GM12878 (cell line): ENCODE data around the gene CACNA1B. TPM values are rescaled to one million over a fixed set of nuclear protein-coding genes. Genes with fewer than 3 reads are reported as not detected.

Experiments
- ATAC-seq: fragments of 200-7000 bp; cut with Tn5 transposase; 3 replicates; pipeline ENCODE4 v1.9.1; 2020; ENCODE audit warnings: mild to moderate bottlenecking, moderate library complexity
- BruUV-seq: library from RNA; stranded (reverse); fragments of 400-500 nt; replicated peaks from 2 replicates; lab custom pipeline; 2021; lab: Mats Ljungman, UMichigan
- CTCF ChIA-PET: fragments of 300-600 bp; sonication (Branson Sonifier 250); formaldehyde crosslinking; extraction: SDS; loops from one replicate; lab custom pipeline; 2021; ENCODE audit warnings: inconsistent platforms; lab: Yijun Ruan, JAX
- POLR2A ChIA-PET: fragments of 350-600 bp; formaldehyde crosslinking; extraction: SDS; loops from one replicate; lab custom pipeline; 2021; ENCODE audit warnings: inconsistent platforms; lab: Charles Lee
- RAD21 ChIA-PET: fragments of 300-600 bp; sonication (Branson Sonifier 250); formaldehyde crosslinking; loops from one replicate; lab custom pipeline; 2023; ENCODE audit warnings: antibody characterized with exemption; ENCODE audit not compliant: unreplicated experiment; lab: Charles Lee
- SMC1A ChIA-PET: fragments of 300-600 bp; sonication (Branson Sonifier 250); formaldehyde crosslinking; loops from one replicate; lab custom pipeline; 2023; ENCODE audit not compliant: unreplicated experiment, uncharacterized antibody; lab: Charles Lee
- DNase-seq: peaks from one replicate; pipeline ENCODE4 v3.0.0-alpha.2; 2011; ENCODE audit warnings: low read depth, low spot score
- FAIRE-seq: peaks from 3 replicates; lab custom pipeline; 2011; peaks lifted over from hg19 to GRCh38; lab: Jason Lieb, UNC
- H2AFZ ChIP-seq: 2 replicates; pipeline ENCODE4 v1.6.0; 2011; ENCODE audit warnings: low read depth, low read length, control low read depth; ENCODE audit not compliant: control insufficient read depth
- H3K27ac ChIP-seq: 2 replicates; pipeline ENCODE4 v1.5.1; 2011; ENCODE audit warnings: control low read depth; ENCODE audit not compliant: control insufficient read depth, insufficient read depth
- H3K27me3 ChIP-seq, 2 experiments: replicated peaks in 1 of 2; 2 replicates each; pipeline versions ENCODE4 v1.6.0 to v1.6.1; 2011; ENCODE audit warnings: low read length in 1 of 2; ENCODE audit not compliant: control insufficient read depth in 2 of 2, insufficient read depth in 2 of 2
- H3K36me3 ChIP-seq, 2 experiments: 2 replicates each; pipeline ENCODE4 v1.5.1; 2011; ENCODE audit warnings: low read length in 1 of 2; ENCODE audit not compliant: control insufficient read depth in 2 of 2, insufficient read depth in 2 of 2
- H3K4me1 ChIP-seq: 2 replicates; pipeline ENCODE4 v1.6.1; 2011; ENCODE audit warnings: mild to moderate bottlenecking, low read length, moderate library complexity, mixed read lengths; ENCODE audit not compliant: control insufficient read depth, insufficient read depth
- H3K4me2 ChIP-seq: 2 replicates; pipeline ENCODE4 v1.6.0; 2011; ENCODE audit warnings: control low read depth; ENCODE audit not compliant: control insufficient read depth, insufficient read depth
- H3K4me3 ChIP-seq: fragments of 200-600 bp; sonication (generic); 2 replicates; pipeline ENCODE4 v1.5.1; 2016
- H3K79me2 ChIP-seq: 2 replicates; pipeline ENCODE4 v1.6.0; 2011; ENCODE audit warnings: low read length; ENCODE audit not compliant: control insufficient read depth, insufficient read depth
- H3K9ac ChIP-seq: 2 replicates; pipeline ENCODE4 v1.8.0; 2011; ENCODE audit warnings: low read length, control low read depth, mixed read lengths; ENCODE audit not compliant: control insufficient read depth, insufficient read depth
- H3K9me3 ChIP-seq: replicated peaks from 3 replicates; pipeline ENCODE4 v1.5.1; 2011; ENCODE audit warnings: mild to moderate bottlenecking, low read length; ENCODE audit not compliant: control insufficient read depth, insufficient read depth
- H4K20me1 ChIP-seq: 2 replicates; pipeline ENCODE4 v1.6.0; 2011; ENCODE audit not compliant: control insufficient read depth, insufficient read depth
- BCL11A ChIP-seq: IDR thresholded peaks from 2 replicates; pipeline ENCODE4 v1.6.1; 2011; ENCODE audit warnings: low read depth, low read length
- CEBPB ChIP-seq, 2 experiments: fragments of 150-350 bp in 1 of 2; IDR thresholded peaks; 2 replicates each; pipeline ENCODE4 v1.6.1; 2012 to 2014; ENCODE audit warnings: low read depth in 2 of 2, low read length in 2 of 2, borderline replicate concordance in 1 of 2, inconsistent platforms in 1 of 2
- CREB1 ChIP-seq: IDR thresholded peaks from 2 replicates; pipeline ENCODE4 v1.6.1; 2012; ENCODE audit warnings: low read depth, mild to moderate bottlenecking, inconsistent platforms
- GATAD2B ChIP-seq: fragments of 450-650 bp; conservative IDR thresholded peaks from 2 replicates; pipeline ENCODE4 v1.6.1; 2017; ENCODE audit warnings: low read depth, mild to moderate bottlenecking, moderate library complexity
- HDAC2 ChIP-seq: fragments of 200-600 bp; sonication (generic); IDR thresholded peaks from 2 replicates; pipeline ENCODE4 v1.6.1; 2017
- MYB ChIP-seq: fragments of 150-350 bp; IDR thresholded peaks from 2 replicates; pipeline ENCODE4 v1.6.1; 2014; ENCODE audit warnings: mild to moderate bottlenecking, low read depth, low read length, borderline replicate concordance
- POU2F2 ChIP-seq: IDR thresholded peaks from 3 replicates; pipeline ENCODE4 v1.6.1; 2011; ENCODE audit warnings: low read depth, mild to moderate bottlenecking, low read length, borderline replicate concordance
- SMARCA5 ChIP-seq: fragments of 450-650 bp; IDR thresholded peaks from 2 replicates; pipeline ENCODE4 v1.6.1; 2017; ENCODE audit warnings: mild to moderate bottlenecking
- SREBF1 ChIP-seq: IDR thresholded peaks from 2 replicates; pipeline ENCODE4 v1.6.1; 2012; ENCODE audit warnings: mild to moderate bottlenecking, low read length
- ZNF622 ChIP-seq: fragments of 450-650 bp; IDR thresholded peaks from 2 replicates; pipeline ENCODE4 v1.6.1; 2017; ENCODE audit warnings: mild to moderate bottlenecking, inconsistent platforms
- WGBS: methylation state at CpG from one replicate; pipeline ENCODE4 v1.1.6; 2016; ENCODE audit warnings: low lambda C conversion rate; ENCODE audit not compliant: insufficient replicate concordance, insufficient coverage; ENCODE audit errors: missing lambda C conversion rate; 5-methylcytosine and 5-hydroxymethylcytosine counted together
- in situ Hi-C: fragments of 300-500 bp; cut with MboI; formaldehyde crosslinking; loops from 9 replicates; pipeline ENCODE4 v1.14.3; 2018; ENCODE audit warnings: mixed read lengths
- intact Hi-C: fragments of 100-400 bp; cut with micrococcal nuclease; formaldehyde crosslinking; loops from one replicate; pipeline ENCODE4 v1.14.2; 2022; ENCODE audit not compliant: unreplicated experiment
- polyA plus RNA-seq, 11 experiments: library from polyadenylated mRNA; depleted of rRNA in 4 of 11; unstranded in 6 of 11; stranded (reverse) in 5 of 11; fragments of >200 nt; fragmentation: Nextera tagmentation in 4 of 11; fragmentation: Illumina TruSeq in 1 of 11; extraction: Ambion mirVana in 4 of 11; extraction: Trizol in 1 of 11; gene quantifications; 1 replicate in 1 of 11; 2 replicates in 10 of 11; pipeline versions ENCODE4 v1.2.1 to v1.2.3, GENCODE V29; 2011 to 2016; ENCODE audit warnings: inconsistent platforms in 2 of 11, missing spikeins in 2 of 11, low read depth in 1 of 11
- total RNA-seq, 4 experiments: library from RNA; depleted of rRNA in 3 of 4; stranded (reverse); fragments of >200 nt in 3 of 4; fragmentation: Illumina TruSeq in 1 of 4; extraction: Trizol in 1 of 4; gene quantifications; 2 replicates each; pipeline versions ENCODE4 v1.2.1 to v1.2.3, GENCODE V29; 2013 to 2021
- TF ChIP-seq, protein P1 (sequence below): IDR thresholded peaks from 2 replicates; pipeline ENCODE4 v1.6.1; 2012; ENCODE audit warnings: low read depth, low read length, improper control_type of control experiment
- TF ChIP-seq, protein P2 (sequence below): IDR thresholded peaks from 2 replicates; pipeline ENCODE4 v1.6.1; 2012; ENCODE audit warnings: mild to moderate bottlenecking, low read depth, low read length
- TF ChIP-seq, protein P3 (sequence below): IDR thresholded peaks from 2 replicates; pipeline ENCODE4 v1.6.1; 2012; ENCODE audit warnings: low read length, inconsistent platforms

The CACNA1B gene
- total and polyA plus RNA-seq, 10 of the 15 experiments (the other 5 are each of a cell fraction or from before 2014, with no cell fraction given): 0.01 to 0.03 (median 0.01) TPM; not detected in 7

DNA sequence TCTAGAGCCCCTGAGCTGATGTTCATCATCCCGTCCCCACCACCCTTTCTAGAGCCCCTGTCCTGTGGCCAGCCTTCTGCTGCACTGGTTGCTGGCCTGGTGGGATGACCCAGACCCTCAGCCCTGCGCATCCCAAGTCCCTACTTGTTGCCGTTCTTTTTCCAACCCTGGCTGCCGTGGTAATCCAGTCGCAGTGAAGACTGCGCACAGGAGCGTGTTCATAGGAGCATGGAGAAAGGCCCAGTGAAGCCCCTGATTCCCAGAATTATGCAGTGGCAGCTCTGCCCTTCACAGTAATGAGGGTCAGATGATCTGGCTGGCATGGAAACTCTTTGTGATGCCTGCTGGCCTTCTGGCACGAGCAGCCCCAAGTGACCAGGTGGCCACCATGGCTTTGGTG lies 183.3 kb downstream of the CACNA1B start:
- Histone ChIP-seq H3K9me3 (no peaks in the 10 kb centered on the region), H3K36me3 (no peaks in the 10 kb centered on the region), H3K79me2 (no peaks in the 10 kb centered on the region), H2AFZ (no peak overlapping the region), H4K20me1 (no peaks in the 10 kb centered on the region), H3K9ac (no peak overlapping the region), H3K27ac (no peak overlapping the region), H3K4me2 (no peak overlapping the region), H3K27me3 (0 out of 4 replicates have a peak, but pooled peaks cover 0 to 1% of the 10 kb centered on the region in 2 experiments), H3K4me3 (no peak overlapping the region), H3K4me1 (no peaks in the 10 kb centered on the region)
- WGBS: 50% methylated on average over 8 of the region's 8 CpGs
- in situ Hi-C loops (no loop called here), intact Hi-C loops (no loop called here)
- DNase-seq (no peak), FAIRE-seq (no peak), ATAC-seq (no peak)
- RAD21 ChIA-PET: no interaction called here
- SMC1A ChIA-PET: no interaction called here
- CTCF ChIA-PET: no interaction called here
- TF ChIP-seq MYB: no peak
- no TSS peak for BruUV-seq
- POLR2A ChIA-PET: no interaction called here

DNA sequence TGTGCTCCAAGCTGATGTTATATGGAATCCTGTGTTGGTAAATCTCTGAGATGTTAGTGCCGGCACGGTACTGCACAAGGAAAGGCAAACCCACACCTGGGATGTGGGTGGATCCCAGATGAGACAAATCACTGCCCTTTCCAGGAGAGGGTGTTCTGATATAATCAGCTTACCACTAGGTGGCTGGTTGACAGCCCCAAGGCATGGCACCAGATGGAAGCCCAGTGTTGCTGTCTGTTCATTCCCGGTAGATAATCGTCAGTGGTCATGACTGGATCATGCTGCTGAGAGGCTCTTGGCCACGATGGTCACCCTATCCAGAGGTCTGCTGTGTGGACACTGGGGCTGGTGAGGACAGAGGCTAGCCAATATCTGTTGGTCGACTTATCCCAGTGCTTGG lies 184.0 kb downstream of the CACNA1B start:
- H3K27me3 ChIP-seq: 0 out of 4 replicates have a peak, but pooled peaks cover 0 to 1% of the 10 kb centered on the region in 2 experiments
- RAD21 ChIA-PET: no interaction called here
- no peaks in the 10 kb centered on the region for H3K9me3 ChIP-seq
- ATAC-seq (no peak), FAIRE-seq (no peak), DNase-seq (no peak)
- no peak overlapping the region for H3K9ac ChIP-seq
- no peak overlapping the region for H3K4me3 ChIP-seq
- H3K4me1 ChIP-seq: no peaks in the 10 kb centered on the region
- CTCF ChIA-PET: no interaction called here
- intact Hi-C loops (no loop called here), in situ Hi-C loops (no loop called here)
- WGBS: 41% methylated on average over 6 of the region's 6 CpGs
- H4K20me1 ChIP-seq: no peaks in the 10 kb centered on the region
- POLR2A ChIA-PET: no interaction called here
- no peaks in the 10 kb centered on the region for H3K79me2 ChIP-seq
- no peak overlapping the region for H3K4me2 ChIP-seq
- H3K36me3 ChIP-seq: no peaks in the 10 kb centered on the region
- no TSS peak for BruUV-seq
- H2AFZ ChIP-seq: no peak overlapping the region
- no peak overlapping the region for H3K27ac ChIP-seq
- SMC1A ChIA-PET: no interaction called here
- no peak for TF ChIP-seq BCL11A
- no peak for TF ChIP-seq HDAC2
- TF ChIP-seq, protein P1, sequence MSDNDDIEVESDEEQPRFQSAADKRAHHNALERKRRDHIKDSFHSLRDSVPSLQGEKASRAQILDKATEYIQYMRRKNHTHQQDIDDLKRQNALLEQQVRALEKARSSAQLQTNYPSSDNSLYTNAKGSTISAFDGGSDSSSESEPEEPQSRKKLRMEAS: no peak
- TF ChIP-seq SREBF1: no peak
- no peak for TF ChIP-seq CEBPB (IDR thresholded peaks at IDR 0.05; ENCODE audit: borderline replicate concordance in 1 of 2, low read depth in 2 of 2, low read length in 2 of 2)
- TF ChIP-seq CREB1: no peak
- TF ChIP-seq, protein P2, sequence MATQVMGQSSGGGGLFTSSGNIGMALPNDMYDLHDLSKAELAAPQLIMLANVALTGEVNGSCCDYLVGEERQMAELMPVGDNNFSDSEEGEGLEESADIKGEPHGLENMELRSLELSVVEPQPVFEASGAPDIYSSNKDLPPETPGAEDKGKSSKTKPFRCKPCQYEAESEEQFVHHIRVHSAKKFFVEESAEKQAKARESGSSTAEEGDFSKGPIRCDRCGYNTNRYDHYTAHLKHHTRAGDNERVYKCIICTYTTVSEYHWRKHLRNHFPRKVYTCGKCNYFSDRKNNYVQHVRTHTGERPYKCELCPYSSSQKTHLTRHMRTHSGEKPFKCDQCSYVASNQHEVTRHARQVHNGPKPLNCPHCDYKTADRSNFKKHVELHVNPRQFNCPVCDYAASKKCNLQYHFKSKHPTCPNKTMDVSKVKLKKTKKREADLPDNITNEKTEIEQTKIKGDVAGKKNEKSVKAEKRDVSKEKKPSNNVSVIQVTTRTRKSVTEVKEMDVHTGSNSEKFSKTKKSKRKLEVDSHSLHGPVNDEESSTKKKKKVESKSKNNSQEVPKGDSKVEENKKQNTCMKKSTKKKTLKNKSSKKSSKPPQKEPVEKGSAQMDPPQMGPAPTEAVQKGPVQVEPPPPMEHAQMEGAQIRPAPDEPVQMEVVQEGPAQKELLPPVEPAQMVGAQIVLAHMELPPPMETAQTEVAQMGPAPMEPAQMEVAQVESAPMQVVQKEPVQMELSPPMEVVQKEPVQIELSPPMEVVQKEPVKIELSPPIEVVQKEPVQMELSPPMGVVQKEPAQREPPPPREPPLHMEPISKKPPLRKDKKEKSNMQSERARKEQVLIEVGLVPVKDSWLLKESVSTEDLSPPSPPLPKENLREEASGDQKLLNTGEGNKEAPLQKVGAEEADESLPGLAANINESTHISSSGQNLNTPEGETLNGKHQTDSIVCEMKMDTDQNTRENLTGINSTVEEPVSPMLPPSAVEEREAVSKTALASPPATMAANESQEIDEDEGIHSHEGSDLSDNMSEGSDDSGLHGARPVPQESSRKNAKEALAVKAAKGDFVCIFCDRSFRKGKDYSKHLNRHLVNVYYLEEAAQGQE: no peak
- TF ChIP-seq GATAD2B: no peak
- TF ChIP-seq POU2F2: no peak
- no peak for TF ChIP-seq SMARCA5
- TF ChIP-seq, protein P3, sequence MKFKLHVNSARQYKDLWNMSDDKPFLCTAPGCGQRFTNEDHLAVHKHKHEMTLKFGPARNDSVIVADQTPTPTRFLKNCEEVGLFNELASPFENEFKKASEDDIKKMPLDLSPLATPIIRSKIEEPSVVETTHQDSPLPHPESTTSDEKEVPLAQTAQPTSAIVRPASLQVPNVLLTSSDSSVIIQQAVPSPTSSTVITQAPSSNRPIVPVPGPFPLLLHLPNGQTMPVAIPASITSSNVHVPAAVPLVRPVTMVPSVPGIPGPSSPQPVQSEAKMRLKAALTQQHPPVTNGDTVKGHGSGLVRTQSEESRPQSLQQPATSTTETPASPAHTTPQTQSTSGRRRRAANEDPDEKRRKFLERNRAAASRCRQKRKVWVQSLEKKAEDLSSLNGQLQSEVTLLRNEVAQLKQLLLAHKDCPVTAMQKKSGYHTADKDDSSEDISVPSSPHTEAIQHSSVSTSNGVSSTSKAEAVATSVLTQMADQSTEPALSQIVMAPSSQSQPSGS: no peak
- TF ChIP-seq ZNF622: no peak
